ENCODE measurements around the gene DTX2. TPM values are rescaled to one million over a fixed set of nuclear protein-coding genes. Genes with fewer than 3 reads are reported as not detected.
"Not testable (repeated sequence)": the region's sequence is repeated elsewhere in the genome, so short reads cannot be mapped to it uniquely, and the experiment has no call there.

Gene DTX2
- polyA plus RNA-seq, 4 donors: 16.0 to 41.2 (median 30.9) TPM

DNA sequence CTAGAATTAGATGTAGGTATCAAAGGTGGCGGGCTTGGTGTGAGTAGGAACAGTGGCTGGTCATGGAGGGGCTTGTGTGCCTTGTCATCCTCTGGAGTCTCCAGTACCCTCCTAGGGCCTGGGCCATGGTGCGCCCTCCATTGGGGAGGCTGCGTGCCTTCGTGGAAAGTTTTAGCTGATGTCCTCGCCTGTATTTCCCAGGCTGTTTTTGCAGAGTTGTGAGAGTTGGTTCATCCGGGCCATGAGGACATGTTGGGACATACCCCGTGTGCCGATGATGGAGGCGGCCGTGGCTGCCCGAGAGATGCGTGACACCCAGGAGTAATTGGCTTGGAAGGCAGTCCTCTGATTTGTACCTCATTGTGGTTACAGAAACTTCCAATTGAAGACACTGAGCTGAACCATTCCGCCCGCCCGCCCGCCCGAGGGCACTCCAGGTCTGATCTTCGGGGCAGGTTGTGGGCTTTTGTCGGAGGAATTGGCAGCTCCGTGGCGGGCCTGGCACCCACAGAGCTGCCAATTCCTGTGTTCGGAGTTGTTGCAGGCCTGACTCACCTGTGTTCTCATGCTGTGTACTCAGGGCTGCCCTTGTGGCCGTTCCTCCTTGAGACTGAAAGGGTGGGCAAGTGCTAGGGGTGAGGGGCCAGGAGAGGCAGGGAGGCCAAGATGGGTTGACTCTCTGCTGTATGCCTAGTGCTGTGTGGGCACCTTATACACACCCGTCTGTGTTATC lies 15.4 kb downstream of the DTX2 start:
- WGBS, 3 donors: 93 to 94% (median 93%) methylated on average over 19 to 23 of the region's 24 CpGs
- DNase-seq; H3K4me3 ChIP-seq (ENCODE audit: low read depth in 1 of 3, low read length in 3 of 3); H3K9me3 ChIP-seq (ENCODE audit: control insufficient read depth in 2 of 2, insufficient read depth in 1 of 2, low read depth in 1 of 2, low read length in 1 of 2); FAIRE-seq; H3K27me3 ChIP-seq (ENCODE audit: control insufficient read depth in 3 of 3, insufficient read depth in 3 of 3, low read length in 3 of 3); H3K27ac ChIP-seq (ENCODE audit: low read depth in 1 of 3, low read length in 2 of 3); H3K4me1 ChIP-seq (ENCODE audit: control insufficient read depth in 3 of 3, insufficient read depth in 2 of 3, low read depth in 1 of 3, low read length in 2 of 3): not testable (repeated sequence)
- H3K36me3 ChIP-seq (ENCODE audit: control insufficient read depth in 3 of 3, insufficient read depth in 2 of 3, low read depth in 1 of 3, low read length in 3 of 3): peaks cover 0 to 20% (median 0%) of the 10 kb centered on the region in 3 donors

DNA sequence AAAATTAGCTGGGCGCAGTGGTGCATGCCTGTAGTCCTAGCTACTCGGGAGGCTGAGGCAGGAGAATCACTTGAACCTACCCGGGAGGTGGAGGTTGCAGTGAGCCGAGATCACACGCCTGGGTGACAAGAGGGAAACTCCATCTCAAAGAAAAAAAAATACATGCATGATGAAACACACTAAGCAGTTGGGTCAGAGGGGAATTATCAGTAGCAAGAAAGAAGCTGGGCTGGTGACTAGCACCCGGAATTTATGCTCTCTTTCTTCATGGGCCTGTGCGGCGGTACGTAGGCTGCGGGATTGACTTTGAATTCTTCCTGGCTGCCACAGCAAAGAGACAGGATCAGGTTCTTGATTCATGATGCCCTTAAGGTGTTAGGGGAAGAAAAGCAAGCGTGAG lies 18.1 kb downstream of the DTX2 start:
- FAIRE-seq; DNase-seq; H3K27ac ChIP-seq (ENCODE audit: low read depth in 1 of 3, low read length in 2 of 3); H3K27me3 ChIP-seq (ENCODE audit: control insufficient read depth in 3 of 3, insufficient read depth in 3 of 3, low read length in 3 of 3); H3K9me3 ChIP-seq (ENCODE audit: control insufficient read depth in 2 of 2, insufficient read depth in 1 of 2, low read depth in 1 of 2, low read length in 1 of 2); H3K4me1 ChIP-seq (ENCODE audit: control insufficient read depth in 3 of 3, insufficient read depth in 2 of 3, low read depth in 1 of 3, low read length in 2 of 3); H3K4me3 ChIP-seq (ENCODE audit: low read depth in 1 of 3, low read length in 3 of 3): not testable (repeated sequence)
- WGBS, 3 donors: 80 to 90% (median 84%) methylated on average over 8 to 10 of the region's 11 CpGs
- peaks cover 0 to 28% (median 4%) of the 10 kb centered on the region in 3 donors for H3K36me3 ChIP-seq (ENCODE audit: control insufficient read depth in 3 of 3, insufficient read depth in 2 of 3, low read depth in 1 of 3, low read length in 3 of 3)

DNA sequence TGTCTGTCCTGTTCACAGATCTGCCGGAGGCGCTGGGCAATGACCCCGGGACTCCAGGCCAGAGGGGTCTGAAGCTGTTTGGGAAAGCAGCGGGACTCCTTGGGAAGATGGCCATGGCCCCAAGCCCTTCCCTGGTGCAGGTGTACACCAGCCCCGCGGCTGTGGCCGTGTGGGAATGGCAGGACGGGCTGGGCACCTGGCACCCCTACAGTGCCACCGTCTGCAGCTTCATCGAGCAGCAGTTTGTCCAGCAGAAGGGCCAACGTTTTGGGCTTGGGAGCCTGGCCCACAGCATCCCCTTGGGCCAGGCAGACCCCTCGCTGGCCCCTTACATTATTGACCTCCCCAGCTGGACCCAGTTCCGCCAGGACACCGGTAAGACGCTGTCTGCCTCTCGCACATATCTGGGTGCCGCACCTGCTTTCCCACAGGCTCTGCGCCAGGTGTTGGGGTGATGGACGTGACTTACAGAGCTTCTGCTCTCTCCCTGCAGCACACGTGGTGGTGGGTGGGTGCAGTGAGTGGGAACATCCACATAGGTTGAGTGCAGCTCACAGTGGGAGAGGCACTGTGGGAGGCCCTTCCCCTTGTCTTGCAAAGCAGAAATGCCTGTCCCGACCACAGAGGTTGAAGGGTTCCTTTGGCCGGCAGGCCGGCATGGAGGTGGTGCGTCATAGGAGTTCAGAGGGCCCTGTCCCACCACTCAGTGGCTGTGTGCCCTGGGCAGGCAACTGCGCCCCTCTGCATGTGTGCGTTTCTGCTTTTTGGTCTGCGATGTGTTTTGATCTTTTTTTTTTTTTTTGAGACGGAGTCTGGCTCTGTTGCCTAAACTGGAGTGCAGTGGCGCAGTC lies 19.1 kb downstream of the DTX2 start:
- not testable (repeated sequence) for H3K4me3 ChIP-seq (ENCODE audit: low read depth in 1 of 3, low read length in 3 of 3); FAIRE-seq; DNase-seq; H3K27ac ChIP-seq (ENCODE audit: low read depth in 1 of 3, low read length in 2 of 3); H3K27me3 ChIP-seq (ENCODE audit: control insufficient read depth in 3 of 3, insufficient read depth in 3 of 3, low read length in 3 of 3); H3K4me1 ChIP-seq (ENCODE audit: control insufficient read depth in 3 of 3, insufficient read depth in 2 of 3, low read depth in 1 of 3, low read length in 2 of 3); H3K9me3 ChIP-seq (ENCODE audit: control insufficient read depth in 2 of 2, insufficient read depth in 1 of 2, low read depth in 1 of 2, low read length in 1 of 2)
- H3K36me3 ChIP-seq (ENCODE audit: control insufficient read depth in 3 of 3, insufficient read depth in 2 of 3, low read depth in 1 of 3, low read length in 3 of 3): peaks cover 0 to 28% (median 4%) of the 10 kb centered on the region in 3 donors
- WGBS, 3 donors: 82 to 91% (median 89%) methylated on average over 23 to 27 of the region's 29 CpGs

DNA sequence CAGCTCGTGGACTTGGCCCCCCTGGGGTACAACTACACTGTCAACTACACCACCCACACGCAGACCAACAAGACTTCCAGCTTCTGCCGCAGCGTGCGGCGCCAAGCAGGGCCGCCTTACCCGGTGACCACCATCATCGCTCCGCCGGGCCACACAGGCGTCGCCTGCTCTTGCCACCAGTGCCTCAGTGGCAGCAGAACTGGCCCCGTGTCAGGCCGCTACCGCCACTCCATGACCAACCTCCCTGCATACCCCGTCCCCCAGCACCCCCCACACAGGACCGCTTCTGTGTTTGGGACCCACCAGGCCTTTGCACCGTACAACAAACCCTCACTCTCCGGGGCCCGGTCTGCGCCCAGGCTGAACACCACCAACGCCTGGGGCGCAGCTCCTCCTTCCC lies 21.2 kb downstream of the DTX2 start:
- peaks cover 0 to 26% (median 4%) of the 10 kb centered on the region in 3 donors for H3K36me3 ChIP-seq (ENCODE audit: control insufficient read depth in 3 of 3, insufficient read depth in 2 of 3, low read depth in 1 of 3, low read length in 3 of 3)
- not testable (repeated sequence) for FAIRE-seq; H3K4me1 ChIP-seq (ENCODE audit: control insufficient read depth in 3 of 3, insufficient read depth in 2 of 3, low read depth in 1 of 3, low read length in 2 of 3); H3K4me3 ChIP-seq (ENCODE audit: low read depth in 1 of 3, low read length in 3 of 3); H3K27ac ChIP-seq (ENCODE audit: low read depth in 1 of 3, low read length in 2 of 3); DNase-seq; H3K27me3 ChIP-seq (ENCODE audit: control insufficient read depth in 3 of 3, insufficient read depth in 3 of 3, low read length in 3 of 3); H3K9me3 ChIP-seq (ENCODE audit: control insufficient read depth in 2 of 2, insufficient read depth in 1 of 2, low read depth in 1 of 2, low read length in 1 of 2)
- 95 to 98% (median 96%) methylated on average over 24 of the region's 24 CpGs for WGBS, 3 donors

DNA sequence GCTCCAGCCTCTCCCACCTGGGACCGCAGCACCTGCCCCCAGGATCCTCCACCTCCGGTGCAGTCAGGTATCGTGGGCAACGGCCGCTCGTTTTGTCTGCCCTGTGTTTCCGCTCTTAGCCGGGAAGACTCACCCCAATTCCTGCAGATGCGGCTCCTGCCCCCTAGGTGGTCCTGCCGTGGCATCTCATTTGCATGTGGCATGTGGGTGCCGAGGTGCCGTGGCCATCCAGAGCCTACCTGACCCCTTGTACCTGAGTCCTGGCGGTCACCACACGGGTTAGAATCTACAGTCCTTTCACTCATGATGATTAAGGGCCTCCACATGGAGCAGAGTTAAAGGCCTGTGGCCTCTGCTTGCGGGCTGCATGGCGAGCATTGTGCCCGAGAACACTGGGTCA lies 21.6 kb downstream of the DTX2 start:
- DNase-seq; H3K4me1 ChIP-seq (ENCODE audit: control insufficient read depth in 3 of 3, insufficient read depth in 2 of 3, low read depth in 1 of 3, low read length in 2 of 3); H3K9me3 ChIP-seq (ENCODE audit: control insufficient read depth in 2 of 2, insufficient read depth in 1 of 2, low read depth in 1 of 2, low read length in 1 of 2); H3K27me3 ChIP-seq (ENCODE audit: control insufficient read depth in 3 of 3, insufficient read depth in 3 of 3, low read length in 3 of 3); FAIRE-seq; H3K4me3 ChIP-seq (ENCODE audit: low read depth in 1 of 3, low read length in 3 of 3); H3K27ac ChIP-seq (ENCODE audit: low read depth in 1 of 3, low read length in 2 of 3): not testable (repeated sequence)
- WGBS, 3 donors: 90 to 93% (median 93%) methylated on average over 5 to 17 of the region's 17 CpGs
- peaks cover 0 to 26% (median 4%) of the 10 kb centered on the region in 3 donors for H3K36me3 ChIP-seq (ENCODE audit: control insufficient read depth in 3 of 3, insufficient read depth in 2 of 3, low read depth in 1 of 3, low read length in 3 of 3)

DNA sequence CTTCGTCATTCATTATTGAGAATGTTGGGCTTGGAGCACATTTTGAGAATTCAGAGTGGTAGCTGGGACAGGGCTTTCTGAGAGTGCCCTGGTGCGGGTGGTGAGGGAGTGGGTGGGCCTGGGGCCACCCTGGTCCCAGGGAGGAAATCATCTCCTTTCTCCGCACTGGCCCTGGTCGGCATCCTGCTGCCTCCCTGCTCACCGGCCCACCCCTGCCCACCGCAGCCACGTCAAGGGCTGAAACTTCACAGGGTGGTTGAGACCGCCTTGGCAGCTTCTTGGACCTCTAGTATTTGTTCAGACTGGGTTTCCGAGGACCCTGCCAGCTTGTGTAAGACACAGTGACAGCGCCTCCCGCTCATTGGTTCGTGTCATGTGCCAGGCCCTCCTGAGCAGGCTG lies 22.9 kb downstream of the DTX2 start:
- H3K36me3 ChIP-seq (ENCODE audit: control insufficient read depth in 3 of 3, insufficient read depth in 2 of 3, low read depth in 1 of 3, low read length in 3 of 3): peaks cover 0 to 26% (median 4%) of the 10 kb centered on the region in 3 donors
- H3K4me1 ChIP-seq (ENCODE audit: control insufficient read depth in 3 of 3, insufficient read depth in 2 of 3, low read depth in 1 of 3, low read length in 2 of 3); H3K4me3 ChIP-seq (ENCODE audit: low read depth in 1 of 3, low read length in 3 of 3); H3K27ac ChIP-seq (ENCODE audit: low read depth in 1 of 3, low read length in 2 of 3); H3K9me3 ChIP-seq (ENCODE audit: control insufficient read depth in 2 of 2, insufficient read depth in 1 of 2, low read depth in 1 of 2, low read length in 1 of 2); DNase-seq; FAIRE-seq; H3K27me3 ChIP-seq (ENCODE audit: control insufficient read depth in 3 of 3, insufficient read depth in 3 of 3, low read length in 3 of 3): not testable (repeated sequence)
- WGBS, 3 donors: 83 to 91% (median 89%) methylated on average over 3 to 8 of the region's 12 CpGs

DNA sequence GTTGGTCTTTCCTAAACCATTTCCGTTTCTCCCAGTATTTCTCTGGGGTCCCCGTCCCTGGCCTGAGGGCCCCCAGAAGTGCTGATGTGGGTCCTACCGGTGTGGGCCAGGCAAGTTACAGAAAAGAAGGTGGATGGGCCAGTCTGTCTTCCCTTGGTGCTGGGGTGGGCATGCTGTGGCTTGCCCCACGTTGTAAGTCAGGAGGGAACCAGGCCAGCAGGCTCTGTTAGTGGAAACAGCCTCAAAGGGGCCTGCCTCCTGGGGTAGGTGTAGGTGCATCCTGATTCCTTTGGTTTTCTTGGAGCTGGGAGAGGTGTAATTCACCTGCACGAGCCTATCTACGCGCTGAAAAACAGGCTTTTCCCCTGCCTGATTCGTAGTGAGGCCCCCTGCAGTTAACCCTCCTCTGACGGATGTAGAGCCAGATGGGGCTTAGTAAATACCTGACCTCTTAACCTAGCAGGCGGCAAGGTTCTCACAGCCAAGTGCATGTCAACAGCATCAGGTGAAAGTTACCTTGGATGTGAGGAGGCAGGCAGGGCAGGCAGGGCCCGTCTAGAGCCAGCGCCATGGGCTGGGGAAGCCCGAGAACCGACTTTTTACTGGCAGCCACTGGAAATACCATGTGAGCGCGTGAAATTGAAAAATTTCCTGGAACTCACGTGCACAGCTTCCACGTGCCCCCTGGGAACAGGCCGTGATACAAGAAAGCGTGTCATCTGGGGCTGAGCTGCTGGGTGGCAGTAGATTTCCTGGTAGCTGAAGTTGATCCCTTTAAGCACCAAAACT lies 24.5 kb downstream of the DTX2 start:
- not testable (repeated sequence) for H3K27ac ChIP-seq (ENCODE audit: low read depth in 1 of 3, low read length in 2 of 3); H3K4me1 ChIP-seq (ENCODE audit: control insufficient read depth in 3 of 3, insufficient read depth in 2 of 3, low read depth in 1 of 3, low read length in 2 of 3); H3K4me3 ChIP-seq (ENCODE audit: low read depth in 1 of 3, low read length in 3 of 3); FAIRE-seq; H3K9me3 ChIP-seq (ENCODE audit: control insufficient read depth in 2 of 2, insufficient read depth in 1 of 2, low read depth in 1 of 2, low read length in 1 of 2); DNase-seq; H3K27me3 ChIP-seq (ENCODE audit: control insufficient read depth in 3 of 3, insufficient read depth in 3 of 3, low read length in 3 of 3)
- H3K36me3 ChIP-seq (ENCODE audit: control insufficient read depth in 3 of 3, insufficient read depth in 2 of 3, low read depth in 1 of 3, low read length in 3 of 3): peaks cover 0 to 15% (median 4%) of the 10 kb centered on the region in 3 donors
- WGBS, 3 donors: 58 to 74% (median 71%) methylated on average over 2 to 5 of the region's 20 CpGs

DNA sequence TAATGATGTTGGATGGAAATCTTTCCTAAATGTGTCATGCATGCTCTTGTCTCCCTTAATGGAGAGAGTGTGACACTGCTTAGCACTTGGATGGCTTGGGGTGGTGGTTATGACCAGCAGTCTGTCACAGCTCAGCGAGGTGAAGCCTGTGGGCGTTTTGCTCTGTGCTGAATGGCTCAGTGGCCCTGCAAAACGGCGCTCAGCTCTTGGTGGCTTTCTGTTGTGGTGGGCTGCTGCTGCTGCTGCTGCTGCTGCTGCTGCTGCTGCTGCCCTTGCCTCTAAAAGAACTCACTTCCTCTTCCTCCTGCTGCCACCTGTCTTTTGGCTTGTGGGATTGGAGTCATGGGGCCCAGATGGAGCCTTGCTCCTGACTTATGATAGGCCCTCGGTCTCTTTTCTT lies 25.1 kb downstream of the DTX2 start:
- not testable (repeated sequence) for H3K4me3 ChIP-seq (ENCODE audit: low read depth in 1 of 3, low read length in 3 of 3); DNase-seq; H3K27me3 ChIP-seq (ENCODE audit: control insufficient read depth in 3 of 3, insufficient read depth in 3 of 3, low read length in 3 of 3); FAIRE-seq; H3K4me1 ChIP-seq (ENCODE audit: control insufficient read depth in 3 of 3, insufficient read depth in 2 of 3, low read depth in 1 of 3, low read length in 2 of 3); H3K9me3 ChIP-seq (ENCODE audit: control insufficient read depth in 2 of 2, insufficient read depth in 1 of 2, low read depth in 1 of 2, low read length in 1 of 2); H3K27ac ChIP-seq (ENCODE audit: low read depth in 1 of 3, low read length in 2 of 3)
- WGBS, 3 donors: 53% methylated on average over 2 of the region's 5 CpGs; no CpG with 5 or more reads in 2 of the 3 donors
- H3K36me3 ChIP-seq (ENCODE audit: control insufficient read depth in 3 of 3, insufficient read depth in 2 of 3, low read depth in 1 of 3, low read length in 3 of 3): peaks cover 0 to 14% (median 4%) of the 10 kb centered on the region in 3 donors
